NCI-H345 treated with DMSO at 0.1 percent for 48 hours (cell line): ENCODE data around the gene BAD.

ENCODE experiments used
- DNase-seq: peaks from one replicate; lab custom pipeline; 2025; ENCODE audit not compliant: unreplicated experiment; lab: John Stamatoyannopoulos, UW

BAD gene

DNA sequence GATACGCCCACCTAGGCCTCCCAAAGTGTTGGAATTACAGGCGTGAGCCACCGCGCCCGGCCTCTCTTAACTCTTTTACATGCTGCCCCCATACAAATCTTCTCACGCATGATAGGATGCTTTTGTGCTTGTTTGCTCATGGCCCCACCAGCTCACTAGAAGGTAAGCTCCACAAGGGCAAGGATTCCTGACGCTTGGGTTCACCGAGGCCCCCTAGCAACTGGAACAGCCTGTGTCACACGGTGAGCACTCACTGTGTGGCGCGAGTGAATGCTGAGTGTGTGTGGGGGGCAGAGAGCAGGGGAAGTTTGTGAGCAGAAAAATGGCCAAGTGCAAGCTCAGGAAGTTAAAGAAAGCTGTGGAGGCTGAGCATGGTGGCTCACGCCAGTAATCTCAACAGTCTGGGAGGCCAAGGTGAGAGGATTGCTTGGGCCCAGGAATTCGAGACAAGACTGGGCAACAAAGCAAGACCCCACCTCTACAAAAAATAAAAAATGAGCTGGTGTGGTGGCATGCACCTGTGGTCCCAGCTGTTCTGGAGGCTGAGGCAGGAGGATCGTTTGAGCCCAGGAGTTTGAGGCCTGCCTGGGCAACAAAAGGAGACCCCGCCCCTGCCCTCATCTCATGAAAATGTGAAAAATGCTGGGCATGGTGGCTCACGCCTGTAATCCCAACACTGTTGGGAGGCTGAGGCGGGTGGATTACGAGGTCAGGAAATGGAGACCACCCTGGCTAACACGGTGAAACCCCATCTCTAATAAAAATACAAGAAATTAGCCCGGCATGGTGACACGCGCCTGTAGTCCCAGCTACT lies 2.3 kb downstream of the BAD start:
- DNase-seq: no peak

GRCh38 chr11:64278576-64279190 lies 5.8 kb downstream of the BAD start:
- no peak for DNase-seq

- no peak for DNase-seq
Observed at GRCh38 chr11:64276653-64277431, 7.6 kb downstream of the BAD start.

DNA sequence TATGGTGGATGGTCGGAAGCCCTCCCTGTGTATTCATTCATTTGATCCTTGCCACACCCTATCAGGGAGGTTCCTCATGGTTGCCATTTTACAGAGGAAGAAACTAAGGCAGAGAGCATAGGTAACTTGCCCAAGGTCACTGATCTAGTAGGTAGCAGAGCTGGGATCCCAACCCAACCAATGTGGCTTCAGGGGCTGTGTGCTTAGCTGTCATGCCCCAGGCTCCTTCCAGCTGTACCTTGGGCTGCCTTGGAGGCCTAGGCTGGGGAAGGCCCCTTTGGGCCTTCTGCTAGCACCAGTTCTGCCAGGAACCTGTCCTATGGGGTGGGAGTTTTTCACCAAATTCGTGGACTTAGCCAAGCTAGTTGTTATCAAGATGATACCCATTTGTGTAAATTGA lies 8.6 kb downstream of the BAD start:
- DNase-seq: no peak

DNA sequence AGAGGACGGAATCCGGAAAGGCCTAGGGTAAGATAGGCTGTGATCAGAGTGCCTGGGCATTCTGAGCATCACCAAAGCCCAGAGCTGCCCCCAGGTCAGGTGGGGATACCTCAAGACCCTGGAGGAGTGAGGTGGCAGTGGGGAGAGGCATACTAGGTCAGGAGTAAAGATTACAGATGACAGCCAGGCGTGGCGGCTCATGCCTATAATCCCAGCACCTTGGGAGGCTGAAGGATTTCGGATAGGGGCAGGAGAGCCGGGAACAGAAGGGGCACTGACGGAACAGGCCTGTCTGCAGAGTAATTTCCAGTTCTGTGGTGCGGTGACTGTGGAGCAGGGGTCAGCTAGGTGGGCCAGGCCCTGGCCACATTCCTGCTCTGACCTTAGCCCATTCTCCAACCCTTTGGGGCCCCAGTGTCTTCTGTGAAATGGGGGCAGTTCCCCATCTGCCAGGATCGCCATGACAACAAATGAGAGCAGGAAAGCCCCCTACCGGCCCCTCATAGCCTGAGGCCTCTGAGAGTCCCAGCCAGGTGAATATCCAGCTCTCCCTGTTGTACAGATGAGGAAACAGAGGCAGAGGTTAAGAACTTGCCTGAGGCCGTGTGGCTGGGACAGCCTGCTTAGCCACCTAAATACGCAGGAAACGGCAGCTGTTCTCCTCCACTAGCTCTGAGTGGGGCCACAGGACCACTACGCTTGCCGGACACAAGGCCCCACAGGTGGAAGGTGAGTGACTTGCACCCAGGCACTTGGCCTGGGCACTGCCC lies 9.2 kb downstream of the BAD start:
- DNase-seq: no peak

DNA sequence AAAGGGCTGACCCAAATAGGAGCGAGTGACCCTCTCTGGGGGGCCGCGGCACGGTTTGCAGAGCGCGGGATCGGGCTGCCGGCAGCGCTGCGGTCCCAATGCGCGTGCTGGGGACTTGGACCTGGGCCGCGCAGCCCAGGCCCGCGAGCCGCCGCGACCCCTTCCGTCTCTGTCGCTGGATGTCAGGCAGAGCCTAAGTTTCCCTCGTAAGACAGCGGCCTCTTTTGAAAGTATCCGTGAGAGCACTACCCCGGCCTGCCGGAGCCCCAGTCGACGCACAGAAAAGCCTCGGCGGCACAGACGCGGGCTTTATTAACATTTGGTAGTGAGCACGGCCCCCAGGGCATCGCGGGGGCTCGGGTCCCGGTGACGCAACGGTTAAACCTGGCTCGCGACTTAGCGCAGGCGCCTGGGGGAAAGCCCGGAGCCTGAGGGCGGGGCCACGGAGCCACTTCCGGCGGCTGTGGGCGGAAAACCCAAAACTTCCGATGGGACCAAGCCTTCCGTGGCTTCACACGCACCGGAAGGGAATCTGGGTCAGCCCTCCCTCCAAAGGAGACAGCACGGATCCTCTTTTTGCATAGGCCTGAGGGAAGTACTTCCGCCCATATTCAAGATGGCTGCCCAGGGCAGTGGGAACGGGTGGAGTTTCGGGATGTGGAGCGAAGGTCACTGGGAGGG lies 14.8 kb downstream of the BAD start:
- peak; percentile 98 for DNase-seq

DNA sequence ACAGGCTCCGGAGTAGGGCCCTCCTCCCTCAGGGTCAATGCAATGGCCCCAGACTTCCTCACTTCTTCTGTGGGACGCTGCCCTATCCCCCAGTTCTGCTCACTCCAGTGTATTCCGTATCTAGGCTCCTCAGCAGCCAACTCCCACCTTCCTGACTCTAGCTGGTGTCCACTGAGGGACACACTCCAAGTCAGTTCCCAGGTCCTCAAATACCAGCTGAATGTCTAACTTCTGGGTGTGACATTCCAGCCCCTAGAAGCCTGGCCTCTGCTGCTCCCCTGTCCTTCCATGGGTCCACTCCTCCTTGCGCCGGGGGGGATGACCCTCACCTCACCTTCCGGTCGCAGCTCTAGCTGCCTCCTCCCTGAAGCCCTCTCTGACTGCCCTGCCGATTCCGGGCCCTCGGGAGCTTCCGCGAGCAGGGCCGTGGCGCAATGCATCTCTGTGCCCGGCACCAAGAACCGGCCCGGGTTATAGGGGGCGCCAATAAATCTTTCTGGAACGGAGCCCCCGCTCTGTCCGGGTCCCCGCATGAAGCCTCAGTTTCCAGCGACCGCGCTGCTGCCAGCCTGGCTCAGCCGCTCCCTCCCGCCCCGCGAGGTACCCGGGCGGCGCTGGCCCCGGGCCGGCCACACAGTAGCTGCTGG lies 15.4 kb downstream of the BAD start:
- DNase-seq: no peak

- peak; percentile 54 for DNase-seq
Observed at GRCh38 chr11:64268025-64268892, 16.2 kb downstream of the BAD start.

- peak; percentile 69 for DNase-seq
Observed at GRCh38 chr11:64267207-64267945, 17.1 kb downstream of the BAD start.

DNA sequence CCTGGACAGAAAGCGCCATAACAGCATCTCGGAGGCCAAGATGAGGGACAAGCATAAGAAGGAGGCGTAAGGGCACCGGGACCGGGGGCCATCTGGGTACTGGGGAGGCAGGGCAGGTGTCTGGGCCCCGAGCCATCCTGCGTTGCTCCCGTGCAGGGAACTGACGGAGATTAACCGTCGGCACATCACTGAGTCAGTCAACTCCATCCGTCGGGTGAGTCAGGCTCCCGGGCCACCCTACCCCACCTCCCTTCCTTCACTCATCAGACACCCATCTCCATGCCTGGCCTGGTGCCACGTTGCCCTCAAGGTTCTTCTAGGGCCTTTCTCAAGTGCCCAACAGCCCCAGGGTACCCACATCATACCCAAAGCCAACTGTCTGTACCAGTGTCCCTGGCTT lies 18.1 kb downstream of the BAD start:
- DNase-seq: no peak

GRCh38 chr11:64265176-64266160 lies 19.0 kb downstream of the BAD start:
- DNase-seq: no peak

DNA sequence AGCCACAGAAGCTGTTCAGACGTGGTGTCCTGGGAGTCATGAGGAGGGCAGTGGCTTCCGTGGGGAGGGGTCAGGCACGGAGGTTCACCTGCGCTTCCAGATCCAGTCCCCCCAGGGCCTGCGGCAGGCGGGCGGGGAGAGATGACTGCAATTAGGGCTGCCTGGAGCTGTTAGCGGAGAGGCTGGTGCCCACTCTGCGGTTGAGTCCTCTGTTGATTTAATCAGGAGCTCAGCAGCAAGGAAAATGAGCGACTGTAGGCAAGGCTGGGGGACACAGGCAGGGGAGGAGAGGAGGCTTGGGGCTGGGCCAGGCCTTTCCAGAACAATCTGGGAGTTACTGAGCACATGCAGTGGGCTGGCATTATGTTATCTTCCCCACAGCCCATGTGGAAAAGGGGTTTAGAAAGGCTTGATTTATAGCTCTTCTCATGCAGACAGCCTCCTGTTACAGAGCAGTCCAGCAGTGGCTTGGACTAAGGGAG lies 20.1 kb downstream of the BAD start:
- no peak for DNase-seq

GRCh38 chr11:64263947-64264317 lies 20.5 kb downstream of the BAD start:
- no peak for DNase-seq

GRCh38 chr11:64263021-64263946 lies 21.2 kb downstream of the BAD start:
- no peak for DNase-seq

DNA sequence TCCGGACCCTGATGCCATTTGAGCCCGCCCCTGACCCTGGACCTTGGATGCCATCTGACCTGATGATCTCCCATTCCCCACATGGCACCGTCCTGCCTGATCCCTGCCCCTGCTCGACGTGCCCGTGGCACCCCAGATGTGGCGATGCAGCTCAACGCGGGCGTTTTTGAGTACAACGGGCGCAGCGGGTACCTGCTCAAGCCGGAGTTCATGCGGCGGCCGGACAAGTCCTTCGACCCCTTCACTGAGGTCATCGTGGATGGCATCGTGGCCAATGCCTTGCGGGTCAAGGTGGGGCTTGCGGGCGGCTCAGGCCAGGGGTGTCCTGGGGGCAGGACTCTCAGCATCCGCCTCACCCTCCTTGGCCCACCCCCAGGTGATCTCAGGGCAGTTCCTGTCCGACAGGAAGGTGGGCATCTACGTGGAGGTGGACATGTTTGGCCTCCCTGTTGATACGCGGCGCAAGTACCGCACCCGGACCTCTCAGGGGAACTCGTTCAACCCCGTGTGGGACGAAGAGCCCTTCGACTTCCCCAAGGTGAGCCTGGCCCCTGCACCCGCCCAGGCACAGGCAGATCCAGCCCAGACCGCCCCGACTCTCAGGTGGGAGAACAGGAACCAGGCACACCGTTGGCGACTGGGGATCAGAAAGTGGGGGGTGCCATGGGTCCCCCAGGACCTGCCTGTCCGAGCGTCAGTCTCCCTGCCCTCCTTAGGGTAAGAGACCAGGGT lies 22.0 kb downstream of the BAD start:
- no peak for DNase-seq
